Thyroid gland (tissue), 4 donors: ENCODE data around the gene DNAH17.

ENCODE experiments used
- POLR2A ChIP-seq, 2 donors: fragments of 450-650 bp; IDR thresholded peaks; one replicate each; pipeline ENCODE4 v1.6.1; 2017; ENCODE audit warnings: antibody characterized with exemption in 2 of 2, mild to moderate bottlenecking in 2 of 2, moderate library complexity in 1 of 2
- TF ChIP-seq, protein P1 (sequence below), 6 experiments: fragments of 200-600 bp in 3 of 6; fragments of 450-650 bp in 3 of 6; sonication (generic) in 3 of 6; IDR thresholded peaks; one replicate each; pipeline ENCODE4 v1.5.1; 2016 to 2019; ENCODE audit warnings: antibody characterized with exemption in 6 of 6, mild to moderate bottlenecking in 2 of 6, inconsistent platforms in 1 of 6, moderate library complexity in 1 of 6

DNA sequence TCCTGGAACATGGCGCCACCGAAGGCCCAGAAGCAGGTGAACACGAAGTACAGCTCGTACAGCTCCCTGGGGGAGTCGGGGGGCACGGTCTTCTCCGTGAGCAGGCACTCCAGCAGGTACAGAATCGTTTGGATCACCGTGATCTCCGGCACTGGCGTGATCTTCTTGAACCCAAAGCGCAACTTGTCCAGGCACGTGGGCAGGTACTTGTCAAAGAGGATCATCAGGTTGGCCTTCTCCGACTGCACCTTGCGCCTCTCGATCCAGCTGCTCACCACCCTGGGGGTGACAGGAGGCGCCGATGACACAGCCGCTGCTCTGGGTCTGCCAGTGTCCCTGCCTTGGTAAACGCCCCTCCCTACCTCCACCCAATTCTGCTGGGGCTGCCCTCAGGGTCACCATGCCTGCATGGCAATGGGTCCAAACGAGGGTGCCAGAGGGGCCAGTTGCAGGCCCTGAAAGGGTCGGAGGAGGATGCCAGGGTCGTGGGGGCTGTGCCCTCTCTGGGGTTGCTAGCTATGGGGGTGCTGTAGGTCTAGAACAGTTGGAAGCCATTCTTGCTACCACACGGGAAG, 90.9 kb downstream of the DNAH17 start:
- TF ChIP-seq POLR2A (IDR thresholded peaks at IDR 0.05) = no peak
- TF ChIP-seq, protein P1, sequence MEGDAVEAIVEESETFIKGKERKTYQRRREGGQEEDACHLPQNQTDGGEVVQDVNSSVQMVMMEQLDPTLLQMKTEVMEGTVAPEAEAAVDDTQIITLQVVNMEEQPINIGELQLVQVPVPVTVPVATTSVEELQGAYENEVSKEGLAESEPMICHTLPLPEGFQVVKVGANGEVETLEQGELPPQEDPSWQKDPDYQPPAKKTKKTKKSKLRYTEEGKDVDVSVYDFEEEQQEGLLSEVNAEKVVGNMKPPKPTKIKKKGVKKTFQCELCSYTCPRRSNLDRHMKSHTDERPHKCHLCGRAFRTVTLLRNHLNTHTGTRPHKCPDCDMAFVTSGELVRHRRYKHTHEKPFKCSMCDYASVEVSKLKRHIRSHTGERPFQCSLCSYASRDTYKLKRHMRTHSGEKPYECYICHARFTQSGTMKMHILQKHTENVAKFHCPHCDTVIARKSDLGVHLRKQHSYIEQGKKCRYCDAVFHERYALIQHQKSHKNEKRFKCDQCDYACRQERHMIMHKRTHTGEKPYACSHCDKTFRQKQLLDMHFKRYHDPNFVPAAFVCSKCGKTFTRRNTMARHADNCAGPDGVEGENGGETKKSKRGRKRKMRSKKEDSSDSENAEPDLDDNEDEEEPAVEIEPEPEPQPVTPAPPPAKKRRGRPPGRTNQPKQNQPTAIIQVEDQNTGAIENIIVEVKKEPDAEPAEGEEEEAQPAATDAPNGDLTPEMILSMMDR (IDR thresholded peaks at IDR 0.05) = no peak
